NK-92 treated with Interleukin-12 subunit alpha and Interleukin-12 subunit beta, amount 100 ng/mL, for 24 hours (cell line): Measurements from ENCODE around the gene ATP8B1.
"Not testable (repeated sequence)": the region's sequence is repeated elsewhere in the genome, so short reads cannot be mapped to it uniquely, and the experiment has no call there.

Experiments used
- DNase-seq: peaks from one replicate; lab custom pipeline; 2025; lab: John Stamatoyannopoulos, UW

ATP8B1 gene

DNA sequence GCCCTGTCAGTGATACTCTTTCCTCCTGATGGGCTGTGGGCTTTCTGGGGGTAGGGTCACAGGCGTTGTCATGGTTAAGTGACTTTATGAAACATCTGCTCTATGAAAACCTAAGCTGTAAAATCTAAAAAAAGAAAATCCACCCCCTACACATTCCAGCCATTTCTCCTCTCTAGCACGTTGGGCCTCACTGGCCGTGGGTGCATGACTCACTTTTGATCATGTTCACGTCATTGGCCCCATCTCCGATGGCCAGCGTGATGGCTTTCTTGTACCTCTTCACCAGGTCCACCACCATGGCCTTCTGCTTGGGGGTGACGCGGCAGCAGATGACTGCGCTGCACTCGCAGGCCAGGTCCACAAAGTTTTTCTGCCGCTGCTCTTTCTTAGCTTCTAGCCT lies 142.2 kb downstream of the ATP8B1 start:
- no peak for DNase-seq

- DNase-seq = no peak
These were observed 143.5 kb downstream of the ATP8B1 start for GRCh38 chr18:57659460-57660102.

- no peak for DNase-seq
These were observed 145.6 kb downstream of the ATP8B1 start for GRCh38 chr18:57657542-57657941.

- DNase-seq = no peak
These were observed 147.4 kb downstream of the ATP8B1 start for GRCh38 chr18:57655740-57656139.

GRCh38 chr18:57651914-57652313 lies 151.2 kb downstream of the ATP8B1 start:
- no peak for DNase-seq

- DNase-seq = no peak
These were observed 153.3 kb downstream of the ATP8B1 start for GRCh38 chr18:57649556-57650500.

DNA sequence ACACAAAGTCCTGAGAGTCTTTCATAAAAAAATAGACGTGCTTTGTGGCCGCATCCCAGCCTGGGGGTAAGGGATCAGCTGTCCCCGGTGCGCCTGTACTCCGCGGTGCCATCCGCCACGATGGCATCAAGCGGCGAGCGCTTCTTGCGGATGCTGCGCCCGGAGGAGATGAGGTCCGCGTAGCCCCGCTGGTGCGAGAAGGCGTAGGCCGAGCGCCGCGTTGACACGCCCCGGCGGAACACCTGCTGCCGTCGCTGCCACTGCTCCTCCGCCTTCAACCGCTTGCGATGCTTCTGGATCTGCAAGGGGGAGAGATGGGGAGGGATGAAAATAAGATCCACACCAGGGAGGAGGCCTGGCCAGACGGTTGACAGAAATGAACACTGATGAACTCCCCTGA lies 154.7 kb downstream of the ATP8B1 start:
- no peak for DNase-seq

GRCh38 chr18:57644540-57644939 lies 158.6 kb downstream of the ATP8B1 start:
- no peak for DNase-seq

DNA sequence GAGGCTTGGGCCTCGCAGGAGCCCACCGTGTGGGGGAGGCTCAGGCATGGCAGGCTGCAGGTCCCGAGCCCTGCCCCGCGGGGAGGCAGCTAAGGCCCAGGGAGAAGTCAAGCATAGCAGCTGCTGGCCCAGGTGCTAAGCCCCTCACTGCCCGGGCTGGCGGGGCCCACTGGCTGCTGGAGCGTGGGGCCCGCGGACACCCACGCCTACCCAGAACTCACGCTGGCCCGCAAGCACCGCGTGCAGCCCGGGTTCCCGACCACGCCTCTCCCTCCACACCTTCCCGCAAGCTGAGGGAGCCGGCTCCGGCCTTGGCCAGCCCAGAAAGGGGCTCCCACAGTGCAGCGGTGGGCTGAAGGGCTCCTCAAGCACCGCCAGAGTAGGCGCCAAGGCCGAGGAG lies 159.4 kb downstream of the ATP8B1 start:
- not testable (repeated sequence) for DNase-seq

DNA sequence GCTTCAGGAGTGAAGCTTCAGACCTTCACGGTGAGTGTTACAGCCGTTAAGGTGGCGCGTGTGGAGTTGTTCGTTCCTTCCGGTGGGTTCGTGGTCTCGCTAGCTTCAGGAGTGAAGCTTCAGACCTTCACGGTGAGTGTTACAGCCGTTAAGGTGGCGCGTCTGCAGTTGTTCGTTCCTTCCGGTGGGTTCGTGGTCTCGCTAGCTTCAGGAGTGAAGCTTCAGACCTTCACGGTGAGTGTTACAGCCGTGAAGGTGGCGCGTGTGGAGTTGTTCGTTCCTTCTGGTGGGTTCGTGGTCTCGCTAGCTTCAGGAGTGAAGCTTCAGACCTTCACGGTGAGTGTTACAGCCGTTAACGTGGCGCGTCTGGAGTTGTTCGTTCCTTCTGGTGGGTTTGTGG lies 160.7 kb downstream of the ATP8B1 start:
- not testable (repeated sequence) for DNase-seq

DNA sequence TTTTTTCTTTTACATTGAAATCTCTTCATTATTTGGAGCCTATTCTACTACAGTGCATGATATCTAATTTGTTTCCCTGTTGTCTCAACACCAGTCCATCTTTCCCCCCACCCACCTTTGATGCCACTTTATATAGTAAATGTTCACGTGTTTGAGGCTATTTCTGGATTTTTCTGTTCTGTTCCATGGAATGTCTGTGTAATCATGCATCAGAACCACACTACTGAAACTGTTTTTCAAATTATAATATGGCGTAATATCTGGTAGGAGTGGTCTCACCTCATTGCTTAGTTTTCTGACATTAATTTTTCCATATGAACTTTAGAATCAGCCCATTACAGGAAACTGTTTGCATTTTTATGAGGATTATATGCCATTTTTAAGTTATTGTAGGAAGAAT lies 162.4 kb downstream of the ATP8B1 start:
- no peak for DNase-seq

DNA sequence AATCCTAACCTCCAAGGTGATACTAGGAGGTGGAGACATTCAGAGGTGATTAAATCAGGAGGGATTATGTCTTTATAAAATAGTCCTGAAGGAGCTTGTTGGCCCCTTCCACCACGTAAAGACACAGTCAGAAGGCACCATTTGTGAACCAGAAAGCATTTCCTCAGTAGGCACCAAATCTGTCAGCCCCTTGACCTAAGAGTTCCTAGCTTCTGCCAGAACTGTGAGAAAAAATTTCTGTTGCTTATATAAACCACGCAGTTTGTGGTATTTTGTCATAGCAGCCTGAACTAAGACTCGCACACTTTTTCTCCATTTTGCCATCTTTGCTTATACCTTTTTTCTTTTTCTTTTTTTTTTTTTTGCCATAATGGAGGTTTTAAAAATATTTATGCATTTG lies 162.9 kb downstream of the ATP8B1 start:
- DNase-seq = no peak

DNA sequence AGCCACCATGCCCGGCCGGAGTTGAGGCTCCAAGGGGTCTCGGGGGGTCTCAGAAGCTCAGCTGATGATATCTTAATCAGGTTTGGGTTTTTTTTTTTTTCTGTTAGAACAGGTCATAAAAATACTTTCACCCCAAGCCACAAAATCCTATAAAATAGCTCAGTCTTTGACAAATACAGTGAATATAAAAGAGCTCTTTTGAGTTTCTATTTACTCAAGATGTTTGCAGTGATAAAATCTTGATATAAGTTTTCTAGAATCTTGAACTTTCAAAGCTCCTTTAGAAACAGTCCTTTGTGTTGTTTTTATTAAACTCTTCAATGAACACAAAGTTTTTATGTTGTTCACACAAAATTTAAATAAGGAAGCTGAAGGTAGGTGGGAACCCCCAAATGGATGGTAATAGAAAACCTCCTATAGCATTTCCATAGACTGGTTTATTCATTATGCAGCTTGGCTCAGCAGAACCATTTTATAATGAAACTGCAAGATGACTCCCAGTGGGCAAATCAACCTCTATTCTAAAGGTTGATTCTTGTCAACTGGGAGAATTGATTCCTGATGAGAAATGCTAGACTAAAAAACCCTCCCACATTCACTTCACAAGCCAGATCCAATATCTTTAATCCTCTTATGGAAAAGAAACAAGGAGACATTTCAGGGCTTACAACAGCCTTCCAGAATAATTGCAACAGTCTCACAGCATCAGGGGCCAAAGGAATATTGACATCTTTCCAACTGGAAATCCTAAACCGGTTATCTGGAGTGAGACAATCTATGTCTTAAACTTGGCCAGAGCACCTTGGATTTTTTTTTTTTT lies 167.9 kb downstream of the ATP8B1 start:
- no peak for DNase-seq

GRCh38 chr18:57631697-57632096 lies 171.4 kb downstream of the ATP8B1 start:
- DNase-seq = no peak

DNA sequence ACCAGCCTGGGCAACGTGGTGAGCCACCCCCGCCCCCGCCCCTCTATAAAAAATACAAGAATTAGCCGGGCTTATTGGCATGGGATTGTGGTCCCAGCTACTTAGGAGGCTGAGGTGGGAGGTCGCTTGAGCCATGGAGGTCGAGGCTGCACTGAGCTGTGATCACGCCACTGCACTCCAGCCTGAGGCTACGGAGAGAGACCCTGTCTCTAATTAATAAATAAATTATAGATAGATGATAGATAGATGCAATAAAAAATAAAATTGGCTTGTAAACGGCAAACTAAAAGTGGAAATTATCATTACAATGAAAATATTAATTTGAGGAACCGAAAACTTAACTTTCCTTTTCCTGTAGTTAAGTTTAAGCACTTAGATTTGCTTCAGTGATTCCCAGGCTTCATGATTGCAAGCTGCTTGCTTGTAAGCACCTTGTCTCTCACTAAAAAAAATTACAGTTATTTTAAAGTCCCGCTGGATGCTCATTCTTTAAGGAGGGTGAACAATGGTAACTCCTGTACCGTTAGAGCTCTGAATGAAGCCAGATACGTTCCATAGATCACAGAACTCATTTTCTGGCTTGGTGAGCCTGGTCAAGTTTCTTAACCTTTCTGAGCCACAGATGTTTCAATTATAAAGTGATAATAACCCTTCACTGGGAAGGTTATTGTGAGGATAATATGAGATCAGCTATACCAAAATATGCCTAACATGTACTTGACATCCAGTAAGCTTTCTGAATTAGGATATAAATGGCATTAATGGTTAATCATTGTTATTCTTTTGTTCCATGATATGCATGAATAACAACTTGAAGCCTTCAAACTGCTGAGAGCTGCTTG lies 172.1 kb downstream of the ATP8B1 start:
- no peak for DNase-seq

DNA sequence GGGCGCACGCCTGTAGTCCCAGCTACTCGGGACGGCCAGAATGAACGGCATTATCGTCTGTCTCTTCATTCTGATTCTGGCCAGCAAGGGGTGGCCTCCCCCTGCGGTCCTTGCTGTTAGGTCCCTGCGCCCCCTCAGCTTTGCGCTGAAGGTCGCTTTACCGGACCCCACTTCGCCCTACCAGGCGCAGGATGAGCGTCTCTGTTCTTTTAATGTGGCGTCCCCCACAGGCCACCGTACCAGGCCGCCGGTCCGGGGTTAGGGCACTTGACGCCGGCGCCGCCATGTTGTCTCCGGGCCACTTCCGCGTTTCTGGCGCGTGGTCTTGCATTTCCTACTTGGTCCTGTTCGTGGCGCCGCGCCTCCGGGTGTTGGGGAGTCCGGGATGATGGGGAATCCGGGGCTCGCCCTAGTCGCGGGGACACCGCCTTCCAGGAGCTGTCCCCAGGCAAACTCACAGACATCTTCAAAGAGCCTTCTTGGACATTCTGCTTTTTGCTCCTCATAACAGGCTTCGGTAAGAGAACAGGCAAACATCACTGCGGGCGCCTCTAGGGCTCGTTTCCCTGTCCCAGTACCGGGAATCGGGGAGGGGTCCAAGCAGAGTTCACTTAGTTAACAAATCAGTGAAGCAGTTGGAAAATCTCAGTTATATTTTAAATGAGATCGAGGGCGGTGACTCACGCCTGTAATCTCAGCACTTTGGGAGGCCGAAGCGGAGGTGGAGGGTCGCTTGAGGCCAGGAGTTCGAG lies 172.9 kb downstream of the ATP8B1 start:
- peak; percentile 86 for DNase-seq

DNA sequence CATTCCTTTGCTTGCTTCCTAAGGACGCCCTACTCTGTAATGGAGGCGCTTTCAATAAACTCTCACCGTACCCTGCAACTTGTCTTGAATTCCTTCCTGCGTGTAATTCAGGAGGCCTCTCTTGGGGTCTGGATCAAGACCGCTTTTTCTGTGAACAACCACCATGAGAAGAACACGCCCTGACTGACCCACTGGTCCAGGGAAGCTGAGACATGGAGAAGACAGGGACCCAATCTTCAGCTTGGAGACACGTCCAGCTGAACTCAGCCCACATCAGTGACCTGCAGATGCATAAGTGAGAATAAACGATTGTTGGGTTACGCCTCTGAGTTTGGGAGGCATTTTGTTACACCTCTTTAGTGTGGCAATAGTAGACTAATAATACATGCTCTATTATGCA lies 173.7 kb downstream of the ATP8B1 start:
- no peak for DNase-seq

DNA sequence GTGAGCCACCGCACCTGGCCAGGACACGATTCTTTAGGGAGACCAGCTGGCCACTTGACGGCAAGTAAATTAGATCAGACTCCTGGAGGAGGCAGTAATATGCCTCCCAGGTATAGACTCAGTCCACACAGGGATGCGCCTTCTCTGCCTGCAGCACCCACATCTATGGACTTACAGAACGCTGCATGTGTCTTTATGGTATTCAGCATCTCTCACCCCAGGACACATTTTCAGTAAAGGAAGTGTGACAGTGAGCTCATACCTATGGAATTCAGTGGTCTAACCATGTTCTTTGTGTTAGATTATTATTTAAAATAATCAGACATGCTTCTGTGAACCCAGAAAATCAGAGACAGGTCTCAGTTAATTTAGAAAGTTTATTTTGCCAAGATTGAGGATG lies 175.6 kb downstream of the ATP8B1 start:
- DNase-seq = no peak

GRCh38 chr18:57624988-57625387 lies 178.1 kb downstream of the ATP8B1 start:
- DNase-seq = no peak

GRCh38 chr18:57621246-57621604 lies 181.9 kb downstream of the ATP8B1 start:
- peak; percentile 53 for DNase-seq

GRCh38 chr18:57619876-57620275 lies 183.2 kb downstream of the ATP8B1 start:
- DNase-seq = no peak
